Breast epithelium (tissue), 3 donors: ENCODE data around the gene HELZ.

Source experiments
- CTCF ChIP-seq, 3 donors: fragments of 450-650 bp; IDR thresholded peaks; one replicate each; pipeline ENCODE4 v1.5.1; 2016 to 2017; ENCODE audit warnings: antibody characterized with exemption in 3 of 3, mild to moderate bottlenecking in 3 of 3, moderate library complexity in 3 of 3
- POLR2A ChIP-seq: fragments of 450-650 bp; IDR thresholded peaks from one replicate; pipeline ENCODE4 v1.6.1; 2016; ENCODE audit warnings: antibody characterized with exemption, mild to moderate bottlenecking, moderate library complexity

GRCh38 chr17:67093348-67093747 is 151.6 kb downstream of the HELZ start:
- TF ChIP-seq CTCF (IDR thresholded peaks at IDR 0.05) (no peak), POLR2A (no peak)
